Measurements from ENCODE around the gene FAM114A1.

Gene FAM114A1

DNA sequence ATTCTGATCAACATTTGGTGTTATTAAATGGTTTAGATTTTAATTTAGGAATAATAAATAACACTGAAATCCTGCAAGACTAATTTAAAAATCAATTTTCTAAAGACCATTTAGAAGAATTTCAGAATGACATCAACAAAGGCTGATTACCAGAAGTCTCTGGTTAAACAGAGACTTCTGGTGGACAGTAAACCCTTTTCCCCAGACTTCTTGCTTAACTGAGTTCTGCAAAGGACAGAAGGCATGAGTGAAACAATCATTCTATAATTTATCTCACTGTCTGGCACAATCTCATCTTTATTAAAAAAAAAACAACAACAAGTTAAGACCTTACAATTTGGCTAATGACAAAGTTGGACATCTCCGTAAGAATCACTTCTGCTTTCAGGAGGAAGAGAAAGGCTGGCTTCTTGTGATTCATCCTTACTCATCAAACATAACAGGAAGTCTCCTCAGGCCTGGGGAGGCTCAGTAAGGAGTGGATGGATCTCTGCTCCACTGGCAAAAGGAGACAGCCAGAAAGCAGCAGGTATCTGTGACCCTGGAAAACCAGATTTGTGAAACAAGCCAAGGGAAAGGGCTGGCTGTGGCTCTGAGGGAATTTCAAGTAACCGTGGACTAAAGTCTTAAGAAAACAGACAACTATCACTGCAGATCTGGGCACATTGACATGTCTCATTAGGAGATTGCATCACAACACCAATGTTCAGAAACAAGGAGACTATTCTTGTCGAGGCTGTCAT lies 10.1 kb upstream of the FAM114A1 start:
- DNase-seq (ENCODE audit: extremely low spot score, insufficient read length, low read depth): peak; percentile 22
- peak; percentile 91 for FAIRE-seq

DNA sequence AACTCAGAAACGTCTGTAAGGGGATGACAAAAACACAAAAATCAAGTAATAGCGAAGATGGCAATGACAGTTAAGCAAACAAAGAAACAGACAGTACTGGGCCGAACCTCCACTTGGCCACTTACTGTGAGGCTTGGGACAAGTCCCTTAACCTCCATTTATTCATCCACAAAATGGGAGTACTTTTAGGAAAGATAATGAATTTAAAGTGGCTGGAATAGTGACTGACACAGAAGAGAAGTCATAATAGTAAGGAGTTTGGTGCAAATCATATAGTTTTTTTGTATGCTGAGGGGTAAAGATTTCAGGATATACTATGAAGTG lies 9.5 kb upstream of the FAM114A1 start:
- DNase-seq (ENCODE audit: extremely low spot score, insufficient read length, low read depth) (no peak), FAIRE-seq (no peak)

DNA sequence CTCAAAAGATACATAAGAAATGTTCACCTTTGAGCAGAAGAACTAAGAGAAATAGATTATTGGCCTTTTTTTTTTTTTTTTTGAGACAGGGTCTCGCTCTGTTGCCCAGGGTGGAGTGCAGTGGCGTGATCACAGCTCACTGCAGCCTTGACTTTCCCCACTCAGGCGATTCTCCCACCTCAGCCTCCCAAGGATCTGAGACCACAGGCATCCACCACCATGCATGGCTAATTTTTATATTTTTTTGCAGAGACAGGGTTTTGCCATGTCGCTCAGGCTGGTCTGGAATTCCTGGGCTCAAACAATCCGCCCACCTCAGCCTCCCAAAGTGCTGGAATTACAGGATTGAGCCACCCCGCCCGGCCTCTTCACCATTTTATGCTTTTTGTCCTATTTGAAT lies 8.1 kb upstream of the FAM114A1 start:
- no peak for DNase-seq (ENCODE audit: extremely low spot score, insufficient read length, low read depth)
- no peak for FAIRE-seq

DNA sequence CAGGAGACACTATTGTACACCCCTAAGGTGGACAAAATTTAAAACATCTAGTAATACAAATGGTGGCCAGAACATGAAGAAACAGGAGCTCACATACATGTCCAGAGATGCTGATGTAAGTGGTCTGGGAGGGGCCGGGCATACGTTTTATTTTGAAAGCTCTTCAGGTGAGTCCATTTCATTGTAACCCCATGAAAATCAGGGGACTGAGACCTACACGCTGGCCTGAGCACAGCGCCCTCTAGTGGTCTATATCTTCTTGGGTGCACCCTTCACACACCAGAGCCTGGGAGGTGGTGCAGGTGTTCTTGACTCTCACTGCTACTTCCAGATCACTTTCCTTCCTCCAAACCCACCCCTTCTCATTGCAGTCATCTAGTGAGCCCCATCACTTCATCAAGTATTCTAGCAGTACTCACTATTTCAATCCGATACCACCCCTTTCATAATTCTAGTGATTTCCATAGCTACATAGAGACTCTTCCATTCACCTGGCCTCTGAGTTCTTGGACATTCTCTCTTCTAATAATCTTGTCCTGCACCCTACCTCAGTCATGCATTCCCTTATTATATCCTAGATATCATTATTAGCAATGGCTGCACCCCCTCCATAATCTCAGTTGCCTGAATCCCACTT lies 6.7 kb upstream of the FAM114A1 start:
- FAIRE-seq (peak; percentile 81), DNase-seq (ENCODE audit: extremely low spot score, insufficient read length, low read depth) (peak; percentile 46)

DNA sequence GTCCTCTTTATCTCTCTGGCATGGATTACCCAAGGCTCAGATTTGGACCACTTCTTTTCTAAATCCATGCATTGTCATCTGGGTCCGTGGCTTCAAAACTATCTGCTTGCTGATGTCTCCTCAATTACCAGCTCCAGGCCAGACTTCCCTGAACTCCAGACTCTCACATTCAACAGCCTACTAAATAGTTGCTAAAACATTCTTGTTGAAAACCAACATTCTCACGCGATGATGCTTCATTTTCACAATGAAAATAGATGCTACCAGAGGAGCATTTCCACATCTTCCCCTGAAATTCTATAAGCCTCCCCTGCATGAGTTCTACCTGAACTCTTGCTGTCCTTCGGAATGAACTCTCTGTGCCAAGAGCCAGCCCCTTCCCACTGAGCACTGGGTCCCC lies 5.8 kb upstream of the FAM114A1 start:
- no peak for FAIRE-seq

DNA sequence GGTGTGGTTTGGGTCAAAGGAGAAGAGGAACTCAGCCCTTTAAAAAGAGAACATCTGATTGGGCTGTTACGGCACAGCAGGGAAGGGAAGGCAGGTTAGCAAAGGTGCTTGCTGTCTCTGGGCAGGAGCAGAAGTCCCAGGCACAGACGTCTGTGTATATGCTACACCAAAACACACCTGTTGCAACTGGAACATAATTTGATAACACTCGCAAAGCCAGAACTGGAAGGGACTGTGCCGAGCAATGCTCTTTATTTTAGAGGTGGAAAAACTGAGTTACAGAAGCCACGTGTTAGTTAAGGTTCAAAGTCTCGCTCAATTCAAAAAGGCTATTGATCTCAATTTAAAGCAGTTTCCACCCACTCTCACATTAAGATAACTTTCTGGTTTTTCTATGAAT lies 2.2 kb upstream of the FAM114A1 start:
- FAIRE-seq (no peak), DNase-seq (ENCODE audit: extremely low spot score, insufficient read length, low read depth) (no peak)

More for the DNA sequence above, 5.8 kb upstream of the FAM114A1 start:
- no peak for DNase-seq (ENCODE audit: extremely low spot score, insufficient read length, low read depth)

DNA sequence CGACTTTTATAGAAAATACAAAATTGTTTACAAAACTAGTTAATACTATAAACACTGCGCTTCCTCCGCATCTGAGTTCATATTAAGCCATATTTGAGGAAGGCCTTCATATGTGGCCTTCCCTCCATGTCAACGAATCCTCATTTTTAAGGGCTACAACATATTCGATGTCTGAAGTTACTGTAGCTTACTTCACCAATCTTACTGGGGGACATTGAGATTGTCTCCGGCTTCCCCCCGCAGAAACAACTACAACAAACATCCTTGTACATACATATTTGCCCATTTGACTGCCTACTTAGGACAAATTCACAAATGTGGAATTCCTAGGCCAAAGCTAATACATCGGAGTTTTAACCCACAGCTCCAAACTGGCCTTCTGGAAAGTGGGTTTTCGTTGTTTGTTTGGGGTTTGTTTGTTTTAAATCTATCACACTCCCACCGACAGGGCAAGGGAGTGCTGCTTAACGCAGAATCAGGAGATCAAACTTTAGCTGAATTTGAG lies 581 bp upstream of the FAM114A1 start:
- FAIRE-seq (no peak), DNase-seq (ENCODE audit: extremely low spot score, insufficient read length, low read depth) (no peak)

DNA sequence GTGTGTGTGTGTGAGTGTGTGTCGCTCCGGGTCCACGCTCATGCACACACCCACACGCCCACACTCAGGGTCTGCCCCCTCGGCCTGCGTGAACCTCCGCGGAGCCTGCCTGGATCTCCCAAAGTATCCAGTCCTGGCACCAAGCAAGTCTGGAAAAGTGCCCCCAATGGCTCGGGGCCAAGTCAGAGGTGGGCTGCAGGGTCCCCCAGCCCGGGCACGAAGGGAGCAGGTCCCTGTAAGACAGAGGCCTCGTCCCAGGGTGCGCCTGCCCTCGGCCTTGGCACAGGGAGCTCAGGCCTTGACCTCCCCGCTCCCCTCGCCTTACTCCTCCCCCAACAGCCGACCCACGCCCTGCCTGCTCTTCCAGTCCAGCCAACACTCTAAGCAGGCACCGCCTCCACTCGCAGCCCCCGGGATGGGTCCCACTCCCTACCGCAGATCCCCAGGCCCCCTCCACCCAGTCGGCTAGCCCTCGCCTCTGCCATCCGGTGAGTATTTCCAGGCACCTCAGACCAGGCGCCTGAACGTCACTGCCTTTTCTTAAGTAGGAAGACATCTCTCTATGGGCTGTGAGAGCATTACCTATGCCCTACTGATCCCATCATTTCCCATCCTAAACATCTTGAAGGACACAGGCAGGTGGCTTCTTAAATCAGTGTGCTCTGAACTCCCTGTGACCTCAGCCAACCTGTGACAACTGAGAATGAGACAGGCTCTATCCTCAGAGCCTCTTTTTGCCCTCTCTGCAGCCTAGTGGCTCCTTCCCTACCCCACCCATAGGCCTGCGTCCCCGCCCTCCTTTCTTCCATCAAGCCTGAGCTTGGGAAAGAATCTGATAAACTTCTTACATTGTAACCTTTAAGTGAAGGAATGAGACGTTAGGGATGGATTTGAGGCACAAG lies 704 bp downstream of the FAM114A1 start:
- FAIRE-seq (no peak), DNase-seq (ENCODE audit: extremely low spot score, insufficient read length, low read depth) (no peak)

DNA sequence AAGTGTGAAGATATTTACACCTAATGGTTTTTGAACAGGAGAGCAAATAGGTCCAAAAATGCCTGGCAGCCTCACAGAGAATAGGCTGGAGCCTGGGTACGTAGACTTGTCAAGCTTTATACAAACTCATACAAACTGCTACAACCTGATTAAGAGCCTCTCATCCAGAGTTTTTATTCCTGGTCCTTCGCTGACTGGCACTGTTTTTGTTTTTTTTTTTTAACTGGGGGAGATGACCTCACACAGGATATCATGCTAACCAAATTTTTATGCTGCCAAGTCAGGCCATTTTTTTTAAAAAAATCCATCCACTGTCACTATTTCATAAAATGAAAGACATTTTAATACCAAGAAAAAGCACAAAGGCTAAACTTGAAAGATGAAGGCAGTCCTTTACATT lies 1.9 kb downstream of the FAM114A1 start:
- FAIRE-seq (no peak), DNase-seq (ENCODE audit: extremely low spot score, insufficient read length, low read depth) (no peak)

DNA sequence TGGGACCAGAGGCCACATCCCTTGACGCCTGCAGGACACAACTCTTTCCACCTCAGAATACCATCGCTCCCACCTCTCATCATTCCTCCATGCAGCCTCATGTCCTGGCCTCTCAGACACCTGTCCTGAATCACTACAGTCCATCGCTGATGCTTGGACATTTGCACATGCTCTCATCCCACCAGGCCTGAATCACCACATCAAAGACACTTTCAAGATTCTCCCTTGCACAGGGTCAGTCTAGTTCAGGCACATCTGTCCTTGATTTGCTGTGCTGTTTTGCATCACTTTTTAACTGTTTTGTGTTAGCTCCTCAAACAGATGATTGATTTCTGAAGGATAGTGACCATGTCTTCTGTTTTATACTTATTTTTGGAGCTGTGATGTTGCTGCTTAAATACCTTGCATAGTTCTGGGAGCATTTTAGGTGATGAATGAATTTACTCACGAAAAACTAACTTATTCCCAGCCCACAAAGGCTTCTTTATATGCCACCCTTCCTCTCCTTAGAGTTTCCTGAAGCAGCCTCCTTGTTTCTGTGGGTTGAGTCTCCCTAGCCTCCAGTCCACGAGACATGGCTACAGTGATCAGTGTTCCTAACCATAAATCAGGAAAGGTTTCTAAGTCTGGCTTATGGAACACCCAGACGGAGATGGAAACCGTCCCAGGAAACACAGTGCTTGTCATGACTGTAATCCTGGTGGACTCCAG lies 2.6 kb downstream of the FAM114A1 start:
- no peak for FAIRE-seq
- DNase-seq (ENCODE audit: extremely low spot score, insufficient read length, low read depth): no peak

DNA sequence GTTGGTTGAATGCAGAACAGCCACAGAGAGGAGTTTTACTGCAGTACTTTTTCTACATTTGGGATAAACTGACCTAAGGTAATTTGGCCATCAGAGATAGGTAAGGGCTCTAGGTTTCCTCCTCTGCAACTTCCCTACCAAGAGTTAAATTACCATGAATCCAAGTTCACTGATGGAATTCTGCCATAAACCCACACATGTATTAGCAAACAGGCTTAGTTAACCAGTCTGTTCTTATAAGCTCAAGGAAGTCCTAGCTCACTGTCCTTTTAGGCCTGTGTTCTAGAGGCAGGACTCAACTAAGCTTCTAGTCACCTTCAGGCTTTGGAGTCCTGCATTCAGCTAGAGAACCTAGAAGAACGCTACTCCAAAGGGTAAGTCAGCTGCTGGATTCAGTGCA lies 4.0 kb downstream of the FAM114A1 start:
- DNase-seq (ENCODE audit: extremely low spot score, insufficient read length, low read depth) (no peak), FAIRE-seq (no peak)

DNA sequence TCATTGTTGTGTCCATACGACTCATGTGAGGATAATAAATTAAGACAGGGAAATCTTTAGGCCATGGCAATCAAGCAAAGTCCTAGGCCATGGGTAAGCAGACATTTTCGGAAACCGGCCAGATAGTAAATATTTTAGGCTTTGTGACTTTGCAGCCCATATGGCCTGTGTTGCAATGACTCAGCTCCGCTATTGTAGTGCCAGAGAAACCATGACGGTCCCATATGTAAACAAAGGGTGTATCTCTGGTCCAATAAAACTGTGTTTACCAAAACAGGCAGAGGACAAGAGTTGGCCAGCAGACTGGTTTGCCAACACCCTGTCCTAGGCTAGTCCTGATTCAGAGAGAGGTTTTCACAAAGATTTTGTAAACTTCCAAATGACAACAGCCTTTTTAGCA lies 5.0 kb downstream of the FAM114A1 start:
- FAIRE-seq (no peak), DNase-seq (ENCODE audit: extremely low spot score, insufficient read length, low read depth) (no peak)

DNA sequence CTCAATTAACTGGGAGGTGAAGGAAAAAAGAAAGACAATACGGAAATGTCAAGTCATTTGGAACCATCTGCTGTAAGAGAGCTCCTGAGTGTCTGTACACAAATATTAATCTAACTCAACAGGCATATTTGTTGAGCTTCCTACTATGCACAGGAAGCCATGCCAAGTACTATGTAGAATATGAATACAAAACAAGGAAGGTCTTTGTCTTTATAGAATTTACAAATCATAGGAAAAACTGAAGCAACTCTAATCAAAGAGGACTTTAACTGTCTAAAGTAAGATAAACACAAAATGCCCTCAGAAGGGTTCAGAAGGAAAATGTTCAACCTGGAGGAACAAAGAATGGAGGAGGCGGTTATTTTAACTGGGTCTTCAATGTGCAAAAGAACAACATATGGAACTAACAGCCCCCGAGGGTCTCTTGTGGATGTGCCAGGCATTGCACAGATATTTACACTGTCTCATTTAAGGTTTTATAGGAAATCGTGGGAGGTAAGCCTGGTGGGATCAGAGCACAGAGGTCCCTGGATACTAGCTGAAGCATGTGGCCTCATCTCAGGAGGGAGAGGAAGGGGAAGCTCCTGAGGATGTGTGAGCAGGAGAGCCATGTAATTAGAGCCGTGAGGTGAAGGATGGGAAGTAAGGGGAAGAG lies 5.8 kb downstream of the FAM114A1 start:
- no peak for DNase-seq (ENCODE audit: extremely low spot score, insufficient read length, low read depth)
- no peak for FAIRE-seq

DNA sequence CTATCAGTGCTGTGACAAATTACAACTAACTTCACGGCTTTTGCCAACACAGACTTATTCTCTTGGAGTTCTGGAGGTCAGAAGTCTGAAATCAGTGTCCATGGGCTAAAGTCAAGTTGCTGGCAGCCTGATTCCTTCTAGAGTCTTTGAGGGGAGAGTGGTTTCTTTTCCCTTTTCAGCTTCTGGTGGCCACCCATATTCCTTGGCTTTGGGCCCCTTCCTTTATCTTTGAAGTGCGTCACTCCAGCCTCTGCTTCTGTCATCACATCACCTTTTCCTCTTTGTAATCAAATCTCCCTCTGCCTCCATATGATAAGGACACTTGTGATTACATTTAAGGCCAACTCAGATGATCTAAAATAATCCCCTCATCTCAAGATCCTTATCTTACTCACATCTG lies 9.0 kb downstream of the FAM114A1 start:
- FAIRE-seq (no peak), DNase-seq (ENCODE audit: extremely low spot score, insufficient read length, low read depth) (no peak)

DNA sequence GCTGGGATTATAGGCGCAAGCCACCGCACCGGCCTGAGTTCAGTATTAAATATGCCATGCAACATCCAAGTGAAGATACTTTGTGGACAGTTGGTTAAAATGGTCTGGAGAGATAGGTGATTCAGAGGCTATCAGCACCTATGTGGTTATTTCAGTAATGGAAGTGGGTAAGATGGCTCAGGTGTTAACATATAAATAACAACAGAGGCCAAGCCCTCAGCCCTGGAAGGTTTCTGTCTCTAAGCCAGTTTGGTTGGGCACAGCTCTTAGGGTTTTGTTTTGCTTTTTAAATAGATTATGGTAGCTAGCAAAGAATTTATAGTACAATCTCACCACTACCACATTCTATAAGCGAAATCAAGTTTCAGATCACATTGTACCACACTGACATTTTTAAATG lies 16.6 kb downstream of the FAM114A1 start:
- FAIRE-seq (no peak), DNase-seq (ENCODE audit: extremely low spot score, insufficient read length, low read depth) (no peak)

DNA sequence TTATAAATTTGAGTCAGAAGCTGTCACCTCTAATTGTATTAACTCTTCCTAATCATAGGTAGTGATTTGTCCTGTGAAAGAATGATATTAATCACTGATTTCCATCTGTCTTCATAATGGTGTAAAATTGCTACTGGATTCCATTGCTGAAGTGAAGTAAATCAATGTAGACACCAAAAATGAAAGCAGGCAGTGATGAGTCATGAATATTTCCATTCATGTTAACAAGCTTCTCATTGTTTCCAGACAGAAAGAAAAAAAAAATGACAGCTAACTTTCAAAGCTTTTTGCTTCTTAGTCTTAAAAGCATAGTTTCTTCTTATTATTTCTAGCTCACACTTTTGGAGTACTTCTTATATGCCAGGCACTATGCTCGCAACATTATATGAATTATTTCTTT lies 21.5 kb downstream of the FAM114A1 start:
- FAIRE-seq: peak; percentile 26
- DNase-seq (ENCODE audit: extremely low spot score, insufficient read length, low read depth): peak; percentile 29

DNA sequence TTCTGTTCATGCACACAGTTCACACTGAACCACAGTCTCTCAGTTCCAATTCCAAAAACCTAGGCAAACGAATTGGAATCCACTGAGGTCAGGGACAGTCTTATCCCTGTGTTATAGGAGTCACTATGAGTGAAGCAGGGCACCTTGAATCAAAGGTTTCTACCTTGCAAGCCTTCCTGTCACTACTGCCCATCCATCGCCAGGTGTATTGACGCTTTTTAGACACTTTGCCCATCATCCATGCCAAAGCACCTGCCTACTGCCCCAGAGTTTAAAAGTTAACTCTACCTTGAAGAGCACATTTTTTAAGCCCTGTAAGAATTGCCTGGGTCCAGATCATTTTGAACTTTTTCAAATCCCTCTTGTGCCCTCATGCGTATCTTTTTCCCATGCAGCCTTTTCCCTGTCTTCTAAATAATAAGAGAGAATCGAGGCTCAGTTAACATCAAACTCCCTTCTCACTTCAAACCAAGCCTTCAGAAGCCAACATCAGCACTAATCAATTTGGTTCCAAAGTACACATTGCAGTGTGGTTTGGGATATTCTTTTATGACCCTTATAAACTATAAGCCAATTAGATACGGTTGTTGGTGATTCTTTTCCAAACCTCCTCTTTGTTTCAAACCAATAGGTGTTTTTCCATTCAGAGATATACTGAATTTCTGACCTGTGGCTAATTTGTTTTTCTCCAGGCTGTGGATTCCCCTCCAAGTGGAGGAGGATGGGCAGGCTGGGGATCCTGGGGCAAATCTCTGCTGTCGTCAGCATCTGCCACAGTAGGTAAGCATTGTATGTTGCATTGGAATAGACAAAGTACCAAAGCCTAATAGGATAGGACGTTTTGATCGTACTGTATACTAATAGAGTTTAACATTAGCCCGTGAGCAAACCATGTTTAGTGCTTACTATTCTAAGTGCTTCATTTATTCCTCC lies 23.7 kb downstream of the FAM114A1 start:
- FAIRE-seq (no peak), DNase-seq (ENCODE audit: extremely low spot score, insufficient read length, low read depth) (no peak)

DNA sequence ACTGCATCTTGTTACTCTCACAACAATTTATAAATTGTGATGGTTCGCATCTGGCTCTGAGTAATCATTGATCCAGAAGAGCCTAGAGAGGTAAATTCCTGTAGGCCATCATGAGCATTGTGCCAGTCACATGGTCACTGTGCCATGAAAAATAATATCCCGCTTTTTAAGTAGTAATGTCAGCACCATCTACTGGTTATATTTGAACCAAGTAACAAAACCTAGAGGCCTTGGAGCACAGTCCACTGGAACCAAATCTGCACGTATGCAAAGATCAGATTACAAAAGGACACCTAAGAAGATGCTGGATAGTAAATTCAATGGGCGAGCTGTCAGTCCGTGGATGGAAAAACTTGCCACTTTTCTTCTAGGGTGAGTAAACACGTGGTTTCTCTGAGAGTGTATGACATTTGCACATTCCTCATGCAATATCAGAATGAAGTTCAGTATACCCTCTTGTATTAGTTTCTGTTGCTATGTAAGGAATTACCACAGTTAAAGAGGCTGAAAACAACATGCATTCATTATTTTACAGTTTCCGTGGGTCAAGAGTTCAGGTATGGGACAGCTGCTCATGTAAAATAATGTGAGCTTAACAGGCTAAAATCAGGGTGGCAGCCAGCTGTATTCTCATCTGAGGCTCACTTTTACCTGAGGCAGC lies 26.8 kb downstream of the FAM114A1 start:
- FAIRE-seq (no peak), DNase-seq (ENCODE audit: extremely low spot score, insufficient read length, low read depth) (no peak)
